Measurements from ENCODE around the gene PHF2.

DNA sequence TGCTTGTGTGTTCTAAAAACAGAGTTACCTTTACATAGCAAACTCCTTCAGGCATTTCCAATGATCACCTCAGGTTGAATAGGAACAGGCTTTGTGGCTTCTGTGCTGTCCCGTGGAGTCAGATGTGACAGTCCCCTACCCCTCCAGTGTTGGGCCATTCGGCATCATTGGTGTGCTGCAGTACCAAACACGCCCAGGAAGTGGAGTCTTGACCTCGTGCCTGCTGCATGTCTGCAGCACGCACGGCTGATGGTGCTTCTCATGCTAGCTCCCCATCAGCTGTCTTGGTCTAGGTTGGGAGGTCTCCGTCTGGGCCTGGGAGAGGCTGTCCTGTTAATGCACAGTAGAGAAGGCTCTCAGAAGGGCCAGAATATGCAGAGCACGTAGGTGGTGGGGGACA is 42.5 kb upstream of the PHF2 start:
- TF ChIP-seq, protein P1, sequence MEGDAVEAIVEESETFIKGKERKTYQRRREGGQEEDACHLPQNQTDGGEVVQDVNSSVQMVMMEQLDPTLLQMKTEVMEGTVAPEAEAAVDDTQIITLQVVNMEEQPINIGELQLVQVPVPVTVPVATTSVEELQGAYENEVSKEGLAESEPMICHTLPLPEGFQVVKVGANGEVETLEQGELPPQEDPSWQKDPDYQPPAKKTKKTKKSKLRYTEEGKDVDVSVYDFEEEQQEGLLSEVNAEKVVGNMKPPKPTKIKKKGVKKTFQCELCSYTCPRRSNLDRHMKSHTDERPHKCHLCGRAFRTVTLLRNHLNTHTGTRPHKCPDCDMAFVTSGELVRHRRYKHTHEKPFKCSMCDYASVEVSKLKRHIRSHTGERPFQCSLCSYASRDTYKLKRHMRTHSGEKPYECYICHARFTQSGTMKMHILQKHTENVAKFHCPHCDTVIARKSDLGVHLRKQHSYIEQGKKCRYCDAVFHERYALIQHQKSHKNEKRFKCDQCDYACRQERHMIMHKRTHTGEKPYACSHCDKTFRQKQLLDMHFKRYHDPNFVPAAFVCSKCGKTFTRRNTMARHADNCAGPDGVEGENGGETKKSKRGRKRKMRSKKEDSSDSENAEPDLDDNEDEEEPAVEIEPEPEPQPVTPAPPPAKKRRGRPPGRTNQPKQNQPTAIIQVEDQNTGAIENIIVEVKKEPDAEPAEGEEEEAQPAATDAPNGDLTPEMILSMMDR (IDR thresholded peaks at IDR 0.05) = no peak
- TF ChIP-seq EZH2 (IDR thresholded peaks at IDR 0.05; ENCODE audit: borderline replicate concordance, insufficient read depth, low read depth, low read length, poor library complexity, severe bottlenecking) = no peak
